Keratinocyte (primary cell): ENCODE data around the gene ORMDL3. TPM values are rescaled to one million over a fixed set of nuclear protein-coding genes. Genes with fewer than 3 reads are reported as not detected.

Source experiments
- DNase-seq: peaks from one replicate; pipeline ENCODE4 v3.0.0-alpha.2; 2011; ENCODE audit warnings: low read depth, missing footprints, low spot score
- FAIRE-seq: peaks from 2 replicates; lab custom pipeline; 2011; peaks lifted over from hg19 to GRCh38; lab: Jason Lieb, UNC
- H2AFZ ChIP-seq: 2 replicates; pipeline ENCODE4 v1.6.0; 2012; ENCODE audit warnings: low read length, control low read depth, inconsistent platforms; ENCODE audit not compliant: control insufficient read depth
- H3K27ac ChIP-seq: 2 replicates; pipeline ENCODE4 v1.5.1; 2011; ENCODE audit warnings: low read length; ENCODE audit not compliant: control insufficient read depth, insufficient read depth
- H3K27me3 ChIP-seq: 3 replicates; pipeline ENCODE4 v1.6.0; 2011; ENCODE audit warnings: low read length; ENCODE audit not compliant: control insufficient read depth, insufficient read depth; ENCODE audit errors: extremely low read depth
- H3K36me3 ChIP-seq, 2 experiments: 2 replicates in 1 of 2; 3 replicates in 1 of 2; pipeline ENCODE4 v1.5.1; 2011; ENCODE audit warnings: low read length in 2 of 2, mild to moderate bottlenecking in 1 of 2; ENCODE audit not compliant: control insufficient read depth in 2 of 2, insufficient read depth in 2 of 2; ENCODE audit errors: extremely low read depth in 1 of 2
- H3K4me1 ChIP-seq: 3 replicates; pipeline ENCODE4 v1.5.1; 2011; ENCODE audit warnings: low read length; ENCODE audit not compliant: control insufficient read depth, insufficient read depth; ENCODE audit errors: extremely low read depth
- H3K4me2 ChIP-seq: 3 replicates; pipeline ENCODE4 v1.6.0; 2011; ENCODE audit warnings: low read depth, low read length; ENCODE audit not compliant: control insufficient read depth, insufficient read depth; ENCODE audit errors: extremely low read depth
- H3K4me3 ChIP-seq, 3 experiments: fragments of 200-600 bp in 1 of 3; sonication (generic) in 1 of 3; 2 replicates in 2 of 3; 3 replicates in 1 of 3; pipeline ENCODE4 v1.5.1; 2011 to 2016; ENCODE audit warnings: low read length in 3 of 3, mild to moderate bottlenecking in 3 of 3, control low read depth in 2 of 3, inconsistent platforms in 1 of 3, low read depth in 1 of 3, mixed read lengths in 1 of 3, mixed run types in 1 of 3, moderate library complexity in 1 of 3; ENCODE audit not compliant: control insufficient read depth in 2 of 3, insufficient read depth in 2 of 3; ENCODE audit errors: extremely low read depth in 1 of 3
- H3K79me2 ChIP-seq: 2 replicates; pipeline ENCODE4 v1.6.0; 2012; ENCODE audit warnings: low read length; ENCODE audit not compliant: control insufficient read depth, insufficient read depth
- H3K9ac ChIP-seq: 3 replicates; pipeline ENCODE4 v1.6.0; 2011; ENCODE audit warnings: low read length; ENCODE audit not compliant: control insufficient read depth, insufficient read depth; ENCODE audit errors: extremely low read depth
- H3K9me1 ChIP-seq: 3 replicates; pipeline ENCODE4 v1.6.0; 2011; ENCODE audit warnings: low read length; ENCODE audit not compliant: control insufficient read depth, insufficient read depth; ENCODE audit errors: extremely low read depth
- H3K9me3 ChIP-seq: 2 replicates; pipeline ENCODE4 v1.5.1; 2012; ENCODE audit warnings: low read depth, low read length; ENCODE audit not compliant: control insufficient read depth
- H4K20me1 ChIP-seq: 3 replicates; pipeline ENCODE4 v1.6.0; 2011; ENCODE audit warnings: low read length; ENCODE audit not compliant: control insufficient read depth, insufficient read depth; ENCODE audit errors: extremely low read depth
- CTCF ChIP-seq, 3 experiments: IDR thresholded peaks in 1 of 3; conservative IDR thresholded peaks in 1 of 3; optimal IDR thresholded peaks in 1 of 3; 2 replicates in 2 of 3; 3 replicates in 1 of 3; pipeline versions ENCODE3 to v1.5.1; 2011; ENCODE audit warnings: low read length in 3 of 3, mild to moderate bottlenecking in 3 of 3, moderate library complexity in 2 of 3, control low read depth in 1 of 3, inconsistent platforms in 1 of 3; ENCODE audit not compliant: insufficient read depth in 2 of 3; ENCODE audit errors: extremely low read depth in 1 of 3
- EZH2 ChIP-seq: IDR thresholded peaks from one replicate; pipeline ENCODE4 v1.6.1; 2012; ENCODE audit warnings: inconsistent platforms, mild to moderate bottlenecking, low read length, moderate library complexity
- dilution Hi-C: fragments of 300-500 bp; cut with MboI; formaldehyde crosslinking; loops from one replicate; pipeline ENCODE4 v1.7.0; 2020; ENCODE audit warnings: low sequenced_read_pairs; ENCODE audit not compliant: extremely low pct_ligation_motif_present
- polyA plus RNA-seq, 5 experiments: library from polyadenylated mRNA; depleted of rRNA in 3 of 5; stranded (reverse) in 3 of 5; stranded (forward) in 1 of 5; unstranded in 1 of 5; fragments of >200 nt; gene quantifications; 1 replicate in 1 of 5; 2 replicates in 3 of 5; 3 replicates in 1 of 5; pipeline versions ENCODE4 v1.2.1 to v1.2.3, GENCODE V29; 2011 to 2012; ENCODE audit warnings: missing spikeins in 2 of 5, low read depth in 1 of 5, low replicate concordance in 1 of 5

The ORMDL3 gene
- polyA plus RNA-seq, 1 donor (not counting 4 experiments of a cell fraction or from before 2014, with no cell fraction given) = 36.3 TPM

- peaks cover 8% of the 10 kb centered on the region for H3K4me1 ChIP-seq
Observed at GRCh38 chr17:39937447-39937846, 10.0 kb upstream of the ORMDL3 start.

GRCh38 chr17:39935909-39936308 lies 8.5 kb upstream of the ORMDL3 start:
- Histone ChIP-seq H3K4me3 (no peak overlapping the region), H3K9ac (no peak overlapping the region), H3K4me2 (no peak overlapping the region), H3K9me1 (no peaks in the 10 kb centered on the region), H4K20me1 (no peaks in the 10 kb centered on the region), H3K27ac (no peak overlapping the region), H3K9me3 (no peaks in the 10 kb centered on the region), H3K27me3 (no peaks in the 10 kb centered on the region), H3K36me3 (no peaks in the 10 kb centered on the region), H3K79me2 (no peaks in the 10 kb centered on the region), H3K4me1 (peaks cover 8% of the 10 kb centered on the region), H2AFZ (no peak overlapping the region)
- no peak for FAIRE-seq
- dilution Hi-C loops = no loop called here
- no peak for DNase-seq
- TF ChIP-seq CTCF (optimal IDR thresholded peaks at IDR 0.05 in 1 of 3, IDR thresholded peaks at IDR 0.05 in 1 of 3, conservative IDR thresholded peaks at IDR 0.05 in 1 of 3; ENCODE audit: extremely low read depth in 1 of 3, insufficient read depth in 2 of 3, low read length in 3 of 3) (no peak), EZH2 (no peak)

More at GRCh38 chr17:39937447-39937846, 10.0 kb upstream of the ORMDL3 start:
- no peak for FAIRE-seq
- no peaks in the 10 kb centered on the region for H3K9me1 ChIP-seq
- H3K4me2 ChIP-seq = no peak overlapping the region
- H3K27ac ChIP-seq = no peak overlapping the region
- DNase-seq = no peak
- H3K79me2 ChIP-seq = no peaks in the 10 kb centered on the region
- TF ChIP-seq EZH2 (no peak), CTCF (optimal IDR thresholded peaks at IDR 0.05 in 1 of 3, IDR thresholded peaks at IDR 0.05 in 1 of 3, conservative IDR thresholded peaks at IDR 0.05 in 1 of 3; ENCODE audit: extremely low read depth in 1 of 3, insufficient read depth in 2 of 3, low read length in 3 of 3) (no peak)
- H4K20me1 ChIP-seq = no peaks in the 10 kb centered on the region
- no peak overlapping the region for H2AFZ ChIP-seq
- H3K9ac ChIP-seq = no peak overlapping the region
- H3K36me3 ChIP-seq = no peaks in the 10 kb centered on the region
- H3K4me3 ChIP-seq = no peak overlapping the region
- H3K27me3 ChIP-seq = peaks cover under 1% of the 10 kb centered on the region
- H3K9me3 ChIP-seq = no peaks in the 10 kb centered on the region
- dilution Hi-C loops = no loop called here
